Uterus (tissue), 2 donors: Measurements from ENCODE around the gene VRK1.

ENCODE experiments used
- POLR2A ChIP-seq, 2 donors: fragments of 450-650 bp; IDR thresholded peaks; one replicate each; pipeline ENCODE4 v1.6.1; 2016; ENCODE audit warnings: antibody characterized with exemption in 2 of 2, mild to moderate bottlenecking in 1 of 2, moderate library complexity in 1 of 2
- TF ChIP-seq, protein P1 (sequence below), 4 experiments: fragments of 200-600 bp in 2 of 4; fragments of 450-650 bp in 2 of 4; sonication (generic) in 2 of 4; IDR thresholded peaks; one replicate each; pipeline ENCODE4 v1.5.1; 2016 to 2019; ENCODE audit warnings: antibody characterized with exemption in 4 of 4, mild to moderate bottlenecking in 2 of 4, moderate library complexity in 1 of 4

DNA sequence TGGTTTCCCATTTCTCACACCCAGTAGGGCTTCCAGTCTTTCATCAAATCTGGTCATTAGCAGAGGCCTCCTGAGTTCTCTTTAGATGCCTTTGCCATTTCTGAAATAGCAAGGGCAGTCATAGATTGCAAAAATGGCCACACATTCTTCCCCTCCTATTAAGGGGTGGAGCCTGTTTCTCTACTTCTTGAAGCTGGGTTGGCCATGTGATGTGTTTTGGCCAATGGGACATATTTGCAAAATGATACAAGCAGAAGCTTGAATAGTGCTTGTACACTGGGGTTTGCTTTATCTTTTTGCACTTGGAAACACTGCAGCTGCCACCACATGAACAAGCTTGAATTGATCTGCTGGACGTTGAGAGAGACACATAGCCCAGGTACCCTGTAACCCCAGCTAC lies 109.3 kb downstream of the VRK1 start:
- no peak for TF ChIP-seq POLR2A (IDR thresholded peaks at IDR 0.05)
- TF ChIP-seq, protein P1, sequence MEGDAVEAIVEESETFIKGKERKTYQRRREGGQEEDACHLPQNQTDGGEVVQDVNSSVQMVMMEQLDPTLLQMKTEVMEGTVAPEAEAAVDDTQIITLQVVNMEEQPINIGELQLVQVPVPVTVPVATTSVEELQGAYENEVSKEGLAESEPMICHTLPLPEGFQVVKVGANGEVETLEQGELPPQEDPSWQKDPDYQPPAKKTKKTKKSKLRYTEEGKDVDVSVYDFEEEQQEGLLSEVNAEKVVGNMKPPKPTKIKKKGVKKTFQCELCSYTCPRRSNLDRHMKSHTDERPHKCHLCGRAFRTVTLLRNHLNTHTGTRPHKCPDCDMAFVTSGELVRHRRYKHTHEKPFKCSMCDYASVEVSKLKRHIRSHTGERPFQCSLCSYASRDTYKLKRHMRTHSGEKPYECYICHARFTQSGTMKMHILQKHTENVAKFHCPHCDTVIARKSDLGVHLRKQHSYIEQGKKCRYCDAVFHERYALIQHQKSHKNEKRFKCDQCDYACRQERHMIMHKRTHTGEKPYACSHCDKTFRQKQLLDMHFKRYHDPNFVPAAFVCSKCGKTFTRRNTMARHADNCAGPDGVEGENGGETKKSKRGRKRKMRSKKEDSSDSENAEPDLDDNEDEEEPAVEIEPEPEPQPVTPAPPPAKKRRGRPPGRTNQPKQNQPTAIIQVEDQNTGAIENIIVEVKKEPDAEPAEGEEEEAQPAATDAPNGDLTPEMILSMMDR (IDR thresholded peaks at IDR 0.05) = no peak
